ENCODE results near the gene GLI3.

Gene GLI3

GRCh38 chr7:42161110-42161509 lies 75.9 kb downstream of the GLI3 start:
- no peak overlapping the region for H3K4me3 ChIP-seq (ENCODE audit: low read length)
- DNase-seq (ENCODE audit: low read depth), result no peak
- no peak for TF ChIP-seq CTCF (conservative IDR thresholded peaks at IDR 0.05; ENCODE audit: low read depth, low read length)

- no peak for TF ChIP-seq CTCF (conservative IDR thresholded peaks at IDR 0.05; ENCODE audit: low read depth, low read length)
- no peak overlapping the region for H3K4me3 ChIP-seq (ENCODE audit: low read length)
- DNase-seq (ENCODE audit: low read depth), result peak; percentile 62
Measured at GRCh38 chr7:42159130-42159529, 77.9 kb downstream of the GLI3 start.

GRCh38 chr7:42156967-42157721 lies 79.9 kb downstream of the GLI3 start:
- H3K4me3 ChIP-seq (ENCODE audit: low read length), result no peak overlapping the region
- TF ChIP-seq CTCF (conservative IDR thresholded peaks at IDR 0.05; ENCODE audit: low read depth, low read length), result no peak
- DNase-seq (ENCODE audit: low read depth), result no peak

GRCh38 chr7:42156291-42156865 lies 80.6 kb downstream of the GLI3 start:
- no peak for TF ChIP-seq CTCF (conservative IDR thresholded peaks at IDR 0.05; ENCODE audit: low read depth, low read length)
- DNase-seq (ENCODE audit: low read depth), result peak; percentile 41
- no peak overlapping the region for H3K4me3 ChIP-seq (ENCODE audit: low read length)

- no peak for TF ChIP-seq CTCF (conservative IDR thresholded peaks at IDR 0.05; ENCODE audit: low read depth, low read length)
- no peak overlapping the region for H3K4me3 ChIP-seq (ENCODE audit: low read length)
Measured at GRCh38 chr7:42155584-42156290, 81.3 kb downstream of the GLI3 start.

GRCh38 chr7:42154173-42154572 lies 82.8 kb downstream of the GLI3 start:
- no peak for DNase-seq (ENCODE audit: low read depth)
- no peak overlapping the region for H3K4me3 ChIP-seq (ENCODE audit: low read length)
- TF ChIP-seq CTCF (conservative IDR thresholded peaks at IDR 0.05; ENCODE audit: low read depth, low read length), result no peak

More at GRCh38 chr7:42155584-42156290, 81.3 kb downstream of the GLI3 start:
- DNase-seq (ENCODE audit: low read depth), result no peak
